DMS79 treated with DMSO at 0.1 percent for 48 hours (cell line): ENCODE results near the gene PAQR9.
"Not testable (repeated sequence)": the region's sequence is repeated elsewhere in the genome, so short reads cannot be mapped to it uniquely, and the experiment has no call there.

Experiments used
- DNase-seq: peaks from one replicate; lab custom pipeline; 2025; lab: John Stamatoyannopoulos, UW

The PAQR9 gene

GRCh38 chr3:142963516-142964448 lies at the start of gene PAQR9:
Gene PAQR9 (minus strand): TSS chr3:142963674. CDS start chr3:142963336, 338 bp downstream.
- peak; percentile 15 for DNase-seq

GRCh38 chr3:143011705-143012104 lies 48.2 kb upstream of the PAQR9 start:
- DNase-seq = no peak

- no peak for DNase-seq
Observed at GRCh38 chr3:143010024-143010423, 46.5 kb upstream of the PAQR9 start.

- no peak for DNase-seq
Observed at GRCh38 chr3:143004823-143005222, 41.3 kb upstream of the PAQR9 start.

- DNase-seq = no peak
Observed at GRCh38 chr3:143002727-143003126, 39.3 kb upstream of the PAQR9 start.

GRCh38 chr3:143002083-143002712 lies 38.7 kb upstream of the PAQR9 start:
- DNase-seq = peak; percentile 37

- peak; percentile 98 for DNase-seq
Observed at GRCh38 chr3:143001369-143002082, 38.1 kb upstream of the PAQR9 start, which contains the start of gene U2SURP. Gene U2SURP (plus strand): TSS chr3:143001570. CDS start chr3:143001629, 59 bp downstream.

- peak; percentile 94 for DNase-seq
Observed at GRCh38 chr3:143001034-143001368, 37.5 kb upstream of the PAQR9 start.

- DNase-seq = peak; percentile 47
Observed at GRCh38 chr3:143000528-143000927, 37.1 kb upstream of the PAQR9 start.

GRCh38 chr3:142999881-143000280 lies 36.4 kb upstream of the PAQR9 start:
- no peak for DNase-seq

GRCh38 chr3:142998439-142998838 lies 35.0 kb upstream of the PAQR9 start:
- DNase-seq = no peak

GRCh38 chr3:142997330-142997729 lies 33.9 kb upstream of the PAQR9 start:
- DNase-seq = no peak

- DNase-seq = peak; percentile 41
Observed at GRCh38 chr3:142993958-142994442, 30.5 kb upstream of the PAQR9 start.

GRCh38 chr3:142992323-142992722 lies 28.8 kb upstream of the PAQR9 start:
- DNase-seq = no peak

- DNase-seq = no peak
Observed at GRCh38 chr3:142990721-142991120, 27.2 kb upstream of the PAQR9 start.

- not testable (repeated sequence) for DNase-seq
Observed at GRCh38 chr3:142988826-142989225, 25.4 kb upstream of the PAQR9 start.

GRCh38 chr3:142988221-142988620 lies 24.7 kb upstream of the PAQR9 start:
- not testable (repeated sequence) for DNase-seq

GRCh38 chr3:142987707-142988106 lies 24.2 kb upstream of the PAQR9 start:
- no peak for DNase-seq

- peak; percentile 33 for DNase-seq
Observed at GRCh38 chr3:142987080-142987700, 23.7 kb upstream of the PAQR9 start.

- DNase-seq = no peak
Observed at GRCh38 chr3:142984255-142984654, 20.8 kb upstream of the PAQR9 start.

- no peak for DNase-seq
Observed at GRCh38 chr3:142983318-142983717, 19.8 kb upstream of the PAQR9 start.
